ENCODE results near the gene LDLRAD3. TPM values are rescaled to one million over a fixed set of nuclear protein-coding genes. Genes with fewer than 3 reads are reported as not detected.

LDLRAD3 gene
- total RNA-seq, 3 donors from 2014 or later (not counting 1 experiment from before 2014, with no cell fraction given), result 1.0 to 1.5 (median 1.2) TPM

GRCh38 chr11:36224209-36224882, 280.5 kb downstream of the LDLRAD3 start:
- no peak overlapping the region for H3K27ac ChIP-seq (ENCODE audit: low read length)
- no peak for TF ChIP-seq CTCF (IDR thresholded peaks at IDR 0.05)
- no peaks in the 10 kb centered on the region for H3K4me1 ChIP-seq (ENCODE audit: control insufficient read depth, insufficient read depth, low read length)
- H3K9me3 Mint-ChIP-seq, result peaks cover 2% of the 10 kb centered on the region in 2 donors
- intact Hi-C loops (cut with micrococcal nuclease), result no loop called here
- H3K27me3 Mint-ChIP-seq (ENCODE audit: low read depth in 2 of 2), result peaks cover 3 to 30% of the 10 kb centered on the region in 2 donors
- H3K4me1 Mint-ChIP-seq, result peaks cover 0 to 5% of the 10 kb centered on the region in 2 donors
- no peak overlapping the region for H3K27ac Mint-ChIP-seq
- WGBS (ENCODE audit: insufficient coverage), result 41% methylated on average over 5 of the region's 5 CpGs
- no peaks in the 10 kb centered on the region for H3K9me3 ChIP-seq (ENCODE audit: control insufficient read depth, insufficient read depth, low read length)
- no peaks in the 10 kb centered on the region for H3K36me3 ChIP-seq (ENCODE audit: control insufficient read depth, insufficient read depth, low read length)
- H3K36me3 Mint-ChIP-seq, result peaks cover 8% of the 10 kb centered on the region
- no peaks in the 10 kb centered on the region for H3K27me3 ChIP-seq (ENCODE audit: control insufficient read depth, insufficient read depth, low read length)
- H3K4me3 Mint-ChIP-seq, result no peak overlapping the region
- DNase-seq, result no peak
- ATAC-seq, result no peak
- H3K4me3 ChIP-seq (ENCODE audit: low read length), result no peak overlapping the region

GRCh38 chr11:36227044-36227443, 283.2 kb downstream of the LDLRAD3 start:
- Mint-ChIP-seq H3K27ac (no peak overlapping the region), H3K27me3 (ENCODE audit: low read depth in 2 of 2) (peaks cover 5 to 14% of the 10 kb centered on the region in 2 donors), H3K36me3 (no peaks in the 10 kb centered on the region), H3K4me1 (peaks cover 0 to 5% of the 10 kb centered on the region in 2 donors), H3K4me3 (no peak overlapping the region), H3K9me3 (no peaks in the 10 kb centered on the region)
- no peak overlapping the region for H3K4me3 ChIP-seq (ENCODE audit: low read length)
- H3K36me3 ChIP-seq (ENCODE audit: control insufficient read depth, insufficient read depth, low read length), result no peaks in the 10 kb centered on the region
- TF ChIP-seq CTCF (IDR thresholded peaks at IDR 0.05), result no peak
- H3K27ac ChIP-seq (ENCODE audit: low read length), result no peak overlapping the region
- intact Hi-C loops (cut with micrococcal nuclease), result no loop called here
- no peaks in the 10 kb centered on the region for H3K9me3 ChIP-seq (ENCODE audit: control insufficient read depth, insufficient read depth, low read length)
- no peaks in the 10 kb centered on the region for H3K27me3 ChIP-seq (ENCODE audit: control insufficient read depth, insufficient read depth, low read length)
- DNase-seq (no peak), ATAC-seq (no peak)
- no peaks in the 10 kb centered on the region for H3K4me1 ChIP-seq (ENCODE audit: control insufficient read depth, insufficient read depth, low read length)
- WGBS (ENCODE audit: insufficient coverage), result 93% methylated on average over 13 of the region's 15 CpGs

- WGBS (ENCODE audit: insufficient coverage), result 68% methylated on average over 8 of the region's 8 CpGs
- ATAC-seq, result no peak
- no peak for DNase-seq
Observed at GRCh38 chr11:36228689-36229088, 284.8 kb downstream of the LDLRAD3 start.

More at GRCh38 chr11:36228689-36229088, 284.8 kb downstream of the LDLRAD3 start:
- Mint-ChIP-seq H3K4me3 (no peak overlapping the region), H3K4me1 (peaks cover 0 to 5% of the 10 kb centered on the region in 2 donors), H3K27ac (no peak overlapping the region), H3K9me3 (no peaks in the 10 kb centered on the region), H3K27me3 (ENCODE audit: low read depth in 2 of 2) (peaks cover 5 to 17% of the 10 kb centered on the region in 2 donors), H3K36me3 (no peaks in the 10 kb centered on the region)
- intact Hi-C loops (cut with micrococcal nuclease), result no loop called here
- no peaks in the 10 kb centered on the region for H3K27me3 ChIP-seq (ENCODE audit: control insufficient read depth, insufficient read depth, low read length)
- no peak overlapping the region for H3K4me3 ChIP-seq (ENCODE audit: low read length)
- H3K4me1 ChIP-seq (ENCODE audit: control insufficient read depth, insufficient read depth, low read length), result no peaks in the 10 kb centered on the region
- no peaks in the 10 kb centered on the region for H3K36me3 ChIP-seq (ENCODE audit: control insufficient read depth, insufficient read depth, low read length)
- no peak for TF ChIP-seq CTCF (IDR thresholded peaks at IDR 0.05)
- no peak overlapping the region for H3K27ac ChIP-seq (ENCODE audit: low read length)
- no peaks in the 10 kb centered on the region for H3K9me3 ChIP-seq (ENCODE audit: control insufficient read depth, insufficient read depth, low read length)

Measured in natural killer cell (primary cell).